A549 (cell line): ENCODE results near the gene C17orf113. TPM values are rescaled to one million over a fixed set of nuclear protein-coding genes. Genes with fewer than 3 reads are reported as not detected.

Experiments used
- ATAC-seq, 2 experiments: fragments of 200-7000 bp in 1 of 2; fragments of >200 bp in 1 of 2; cut with Nextera tagmentation in 1 of 2; cut with Tn5 transposase in 1 of 2; 3 replicates each; pipeline versions ENCODE4 v1.8.0 to v1.9.1; 2018 to 2020; ENCODE audit warnings: mild to moderate bottlenecking in 1 of 2, moderate library complexity in 1 of 2
- CTCF ChIA-PET: fragments of 300-600 bp; sonication (Branson Sonifier 250); formaldehyde crosslinking; extraction: SDS; loops from one replicate; lab custom pipeline; 2021; ENCODE audit warnings: antibody characterized with exemption, inconsistent platforms; lab: Yijun Ruan, JAX
- POLR2A ChIA-PET: fragments of 350-600 bp; formaldehyde crosslinking; extraction: SDS; loops from one replicate; lab custom pipeline; 2021; ENCODE audit warnings: antibody characterized with exemption, inconsistent platforms; lab: Yijun Ruan, JAX
- DNase-seq, 2 experiments: peaks; one replicate each; pipeline versions ENCODE4 v3.0.0 to v3.0.0-alpha.2; 2011 to 2016; ENCODE audit warnings: low read depth in 1 of 2, low spot score in 1 of 2
- FAIRE-seq: peaks from 2 replicates; lab custom pipeline; 2011; peaks lifted over from hg19 to GRCh38; lab: Jason Lieb, UNC
- H3K27ac ChIP-seq, 2 experiments: fragments of >200 bp; sonication (Bioruptor Twin); formaldehyde crosslinking; 3 replicates each; pipeline ENCODE4 v1.5.1; 2016 to 2017
- H3K4me1 ChIP-seq: fragments of >200 bp; sonication (Bioruptor Twin); formaldehyde crosslinking; 3 replicates; pipeline ENCODE4 v1.6.1; 2016
- H3K4me2 ChIP-seq: fragments of >200 bp; sonication (Bioruptor Twin); formaldehyde crosslinking; 3 replicates; pipeline ENCODE4 v1.6.1; 2016
- H3K4me3 ChIP-seq: fragments of >200 bp; sonication (Bioruptor Twin); formaldehyde crosslinking; 3 replicates; pipeline ENCODE4 v1.5.1; 2016
- H3K9me3 ChIP-seq: fragments of >200 bp; sonication (Bioruptor Twin); formaldehyde crosslinking; 3 replicates; pipeline ENCODE4 v1.6.1; 2016
- CBX2 ChIP-seq: fragments of 200-600 bp; sonication (generic); IDR thresholded peaks from 2 replicates; pipeline ENCODE4 v1.6.1; 2016; ENCODE audit warnings: low read depth, mild to moderate bottlenecking, borderline replicate concordance
- CBX8 ChIP-seq: fragments of 200-600 bp; sonication (generic); IDR thresholded peaks from 2 replicates; pipeline ENCODE4 v1.6.1; 2016
- CHD2 ChIP-seq: fragments of 150-350 bp; IDR thresholded peaks from 2 replicates; pipeline ENCODE4 v1.6.1; 2014; ENCODE audit warnings: low read length; ENCODE audit not compliant: partially characterized antibody
- CHD4 ChIP-seq: fragments of 200-600 bp; sonication (generic); IDR thresholded peaks from 2 replicates; pipeline ENCODE4 v1.6.1; 2016; ENCODE audit warnings: antibody characterized with exemption, mild to moderate bottlenecking, borderline replicate concordance
- CTCF ChIP-seq: fragments of >200 bp; sonication (Bioruptor Twin); formaldehyde crosslinking; IDR thresholded peaks from 3 replicates; pipeline ENCODE4 v1.5.1; 2016
- EHMT2 ChIP-seq: fragments of 200-600 bp; sonication (generic); IDR thresholded peaks from 2 replicates; pipeline ENCODE4 v1.6.1; 2016; ENCODE audit warnings: antibody characterized with exemption, low read depth, mild to moderate bottlenecking, moderate library complexity
- HMGXB4 ChIP-seq: fragments of 250-450 bp; sonication (Bioruptor Pico); IDR thresholded peaks from 2 replicates; pipeline ENCODE4 v1.5.0; 2021; ENCODE audit warnings: mild to moderate bottlenecking, moderate library complexity, borderline replicate concordance
- HOXA7 ChIP-seq: fragments of 250-450 bp; sonication (Bioruptor Pico); IDR thresholded peaks from 2 replicates; pipeline ENCODE4 v1.5.0; 2020; ENCODE audit warnings: mild to moderate bottlenecking, moderate library complexity
- JUN ChIP-seq, 2 experiments: fragments of >200 bp; sonication (Bioruptor Twin); formaldehyde crosslinking; IDR thresholded peaks; 2 replicates in 1 of 2; 3 replicates in 1 of 2; pipeline ENCODE4 v1.6.1; 2016 to 2017
- MAFK ChIP-seq: fragments of 450-650 bp; IDR thresholded peaks from 2 replicates; pipeline ENCODE4 v1.6.1; 2014; ENCODE audit not compliant: partially characterized antibody
- MAX ChIP-seq: IDR thresholded peaks from 2 replicates; pipeline ENCODE4 v1.6.1; 2012
- MYC ChIP-seq: IDR thresholded peaks from 2 replicates; pipeline ENCODE4 v1.6.1; 2012; ENCODE audit warnings: mild to moderate bottlenecking, inconsistent platforms, low read length, improper control_type of control experiment, borderline replicate concordance
- NFE2L2 ChIP-seq: fragments of 150-350 bp; conservative IDR thresholded peaks from 2 replicates; pipeline ENCODE4 v1.6.1; 2014; ENCODE audit warnings: low read length
- NR3C1 ChIP-seq: fragments of >200 bp; sonication (Bioruptor Twin); formaldehyde crosslinking; IDR thresholded peaks from 3 replicates; pipeline ENCODE4 v1.6.1; 2017
- RAD21 ChIP-seq, 2 experiments: fragments of >200 bp in 1 of 2; sonication (Bioruptor Twin) in 1 of 2; formaldehyde crosslinking in 1 of 2; IDR thresholded peaks in 1 of 2; conservative IDR thresholded peaks in 1 of 2; 2 replicates in 1 of 2; 3 replicates in 1 of 2; pipeline ENCODE4 v1.6.1; 2012 to 2018; ENCODE audit warnings: inconsistent platforms in 1 of 2
- REST ChIP-seq: fragments of 200-600 bp; sonication (generic); IDR thresholded peaks from 2 replicates; pipeline ENCODE4 v1.6.1; 2016; ENCODE audit warnings: antibody characterized with exemption, mild to moderate bottlenecking, moderate library complexity
- RNF2 ChIP-seq: fragments of 200-600 bp; sonication (generic); IDR thresholded peaks from 2 replicates; pipeline ENCODE4 v1.6.1; 2016; ENCODE audit warnings: low read depth, mild to moderate bottlenecking, antibody characterized with exemption, moderate library complexity, borderline replicate concordance
- ZFP36 ChIP-seq: fragments of 450-650 bp; IDR thresholded peaks from 2 replicates; pipeline ENCODE4 v1.6.1; 2014; ENCODE audit warnings: borderline replicate concordance; ENCODE audit not compliant: partially characterized antibody
- ZSCAN20 ChIP-seq: fragments of 250-450 bp; sonication (Bioruptor Pico); IDR thresholded peaks from 2 replicates; pipeline ENCODE4 v1.8.0; 2022; ENCODE audit warnings: mild to moderate bottlenecking, moderate library complexity
- WGBS: methylation state at CpG from one replicate; pipeline ENCODE4 v1.1.6; 2017; ENCODE audit errors: missing lambda C conversion rate; 5-methylcytosine and 5-hydroxymethylcytosine counted together
- polyA plus RNA-seq, 4 experiments: library from polyadenylated mRNA; depleted of rRNA in 3 of 4; stranded (reverse); fragments of >200 nt; fragmentation: RNase III in 1 of 4; extraction: RNeasy Plus Mini Kit Qiagen cat#74134 plus additional on column Dnase treatment in 1 of 4; gene quantifications; 2 replicates in 3 of 4; 3 replicates in 1 of 4; pipeline ENCODE4 v1.2.3, GENCODE V29; 2011 to 2017
- TF ChIP-seq, protein P1 (sequence below): IDR thresholded peaks from 2 replicates; pipeline ENCODE4 v1.6.1; 2012; ENCODE audit warnings: low read depth, borderline replicate concordance

C17orf113 gene
- polyA plus RNA-seq, 2 of the 4 experiments (the other 2 are of a cell fraction), result 0.67 to 1.0 TPM

- DNase-seq (no peak), ATAC-seq (no peak), FAIRE-seq (no peak)
- H3K27ac ChIP-seq, result no peak overlapping the region
- no peaks in the 10 kb centered on the region for H3K4me1 ChIP-seq
- ChIA-PET POLR2A (no interaction called here), CTCF (interaction anchor here (0.8 to 22.6 kb wide), 10 partner anchors 9 to 84 kb away, joined by 3 to 346 read pairs (median 4); partner anchors contain the start of genes DHX58, DNAJC7, HSPB9 and NKIRAS2)
- no peak overlapping the region for H3K4me3 ChIP-seq
- no peaks in the 10 kb centered on the region for H3K9me3 ChIP-seq
- no peak overlapping the region for H3K4me2 ChIP-seq
- no peak for TF ChIP-seq MAFK
- no peak for TF ChIP-seq REST
- TF ChIP-seq ZFP36, result no peak
- no peak for TF ChIP-seq MYC
- no peak for TF ChIP-seq RAD21 (conservative IDR thresholded peaks at IDR 0.05 in 1 of 2, IDR thresholded peaks at IDR 0.05 in 1 of 2)
- TF ChIP-seq HMGXB4, result no peak
- no peak for TF ChIP-seq NFE2L2
- no peak for TF ChIP-seq CBX8
- no peak for TF ChIP-seq CHD4
- TF ChIP-seq CBX2, result no peak
- TF ChIP-seq EHMT2, result no peak
- no peak for TF ChIP-seq CHD2
- TF ChIP-seq CTCF, result no peak
- TF ChIP-seq, protein P1, sequence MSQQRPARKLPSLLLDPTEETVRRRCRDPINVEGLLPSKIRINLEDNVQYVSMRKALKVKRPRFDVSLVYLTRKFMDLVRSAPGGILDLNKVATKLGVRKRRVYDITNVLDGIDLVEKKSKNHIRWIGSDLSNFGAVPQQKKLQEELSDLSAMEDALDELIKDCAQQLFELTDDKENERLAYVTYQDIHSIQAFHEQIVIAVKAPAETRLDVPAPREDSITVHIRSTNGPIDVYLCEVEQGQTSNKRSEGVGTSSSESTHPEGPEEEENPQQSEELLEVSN, result no peak
- TF ChIP-seq ZSCAN20 (CRISPR knock-in tag), result no peak
- no peak for TF ChIP-seq MAX
- no peak for TF ChIP-seq HOXA7 (CRISPR knock-in tag)
- TF ChIP-seq RNF2, result no peak
- no peak for TF ChIP-seq NR3C1
- TF ChIP-seq JUN (IDR thresholded peaks at IDR 0.05), result no peak
- WGBS, result 67% methylated on average over 5 of the region's 5 CpGs
These were observed 12.0 kb downstream of the C17orf113 start for GRCh38 chr17:42038221-42038973.
